GM20000 (cell line): Measurements from ENCODE around the gene WDFY2.
"Not testable (repeated sequence)": the region's sequence is repeated elsewhere in the genome, so short reads cannot be mapped to it uniquely, and the experiment has no call there.

Source experiments
- DNase-seq: peaks from one replicate; pipeline ENCODE4 v3.0.0; 2012; ENCODE audit warnings: low spot score
- TF ChIP-seq, protein P1 (sequence below): IDR thresholded peaks from 2 replicates; pipeline ENCODE4 v1.5.1; 2012; ENCODE audit warnings: mild to moderate bottlenecking, control low read depth; ENCODE audit errors: extremely low read depth, missing control alignments

WDFY2 gene

DNA sequence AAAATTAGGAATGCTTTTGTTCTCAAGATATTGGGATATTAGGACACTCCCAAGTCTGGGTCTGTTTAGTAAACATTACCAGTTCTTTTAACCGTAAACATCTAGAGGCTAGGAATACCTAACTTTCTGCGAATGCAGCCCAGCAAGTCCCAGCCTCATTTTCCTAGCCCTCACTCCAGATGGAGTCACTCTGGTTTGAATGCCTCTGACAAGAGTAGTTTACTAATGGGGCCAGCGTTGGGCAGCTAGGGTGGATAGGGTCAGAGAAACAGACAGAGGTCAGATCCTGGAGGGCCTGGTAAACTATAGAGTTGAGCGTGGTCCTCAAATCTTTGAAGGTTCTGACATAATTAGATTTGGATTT lies 53.6 kb downstream of the WDFY2 start:
- DNase-seq: no peak
- TF ChIP-seq, protein P1, sequence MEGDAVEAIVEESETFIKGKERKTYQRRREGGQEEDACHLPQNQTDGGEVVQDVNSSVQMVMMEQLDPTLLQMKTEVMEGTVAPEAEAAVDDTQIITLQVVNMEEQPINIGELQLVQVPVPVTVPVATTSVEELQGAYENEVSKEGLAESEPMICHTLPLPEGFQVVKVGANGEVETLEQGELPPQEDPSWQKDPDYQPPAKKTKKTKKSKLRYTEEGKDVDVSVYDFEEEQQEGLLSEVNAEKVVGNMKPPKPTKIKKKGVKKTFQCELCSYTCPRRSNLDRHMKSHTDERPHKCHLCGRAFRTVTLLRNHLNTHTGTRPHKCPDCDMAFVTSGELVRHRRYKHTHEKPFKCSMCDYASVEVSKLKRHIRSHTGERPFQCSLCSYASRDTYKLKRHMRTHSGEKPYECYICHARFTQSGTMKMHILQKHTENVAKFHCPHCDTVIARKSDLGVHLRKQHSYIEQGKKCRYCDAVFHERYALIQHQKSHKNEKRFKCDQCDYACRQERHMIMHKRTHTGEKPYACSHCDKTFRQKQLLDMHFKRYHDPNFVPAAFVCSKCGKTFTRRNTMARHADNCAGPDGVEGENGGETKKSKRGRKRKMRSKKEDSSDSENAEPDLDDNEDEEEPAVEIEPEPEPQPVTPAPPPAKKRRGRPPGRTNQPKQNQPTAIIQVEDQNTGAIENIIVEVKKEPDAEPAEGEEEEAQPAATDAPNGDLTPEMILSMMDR: no peak

DNA sequence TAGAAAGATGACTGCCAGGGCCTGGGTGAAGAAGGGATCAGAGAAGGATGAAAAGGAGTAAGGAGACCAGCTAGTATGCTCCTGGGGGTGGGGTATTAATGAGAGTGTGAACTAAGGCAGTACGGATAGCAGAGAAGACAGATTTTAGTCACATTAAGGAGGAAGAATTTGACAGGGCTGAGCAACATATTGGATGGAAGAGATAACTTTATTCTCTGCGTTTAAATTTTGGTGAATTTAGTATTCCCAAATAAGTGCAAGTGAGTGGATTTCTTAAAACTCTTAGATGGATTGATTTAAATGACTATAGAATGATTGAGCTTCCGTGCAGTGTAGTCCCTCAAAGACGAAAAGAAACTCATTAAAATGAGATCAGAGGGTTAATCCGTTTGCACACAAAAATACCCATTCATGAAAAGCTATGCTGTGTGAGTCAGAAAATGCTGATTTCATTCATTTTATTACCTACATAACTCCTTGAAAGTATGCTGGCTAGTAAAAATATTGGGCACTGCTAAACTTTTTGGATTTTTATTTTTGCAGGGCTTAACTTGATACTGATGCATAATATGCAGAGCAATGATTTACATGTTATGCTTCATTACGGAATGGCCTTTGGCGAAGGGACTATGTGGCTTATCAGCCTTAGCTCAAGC lies 54.1 kb downstream of the WDFY2 start:
- TF ChIP-seq, protein P1: no peak
- no peak for DNase-seq

DNA sequence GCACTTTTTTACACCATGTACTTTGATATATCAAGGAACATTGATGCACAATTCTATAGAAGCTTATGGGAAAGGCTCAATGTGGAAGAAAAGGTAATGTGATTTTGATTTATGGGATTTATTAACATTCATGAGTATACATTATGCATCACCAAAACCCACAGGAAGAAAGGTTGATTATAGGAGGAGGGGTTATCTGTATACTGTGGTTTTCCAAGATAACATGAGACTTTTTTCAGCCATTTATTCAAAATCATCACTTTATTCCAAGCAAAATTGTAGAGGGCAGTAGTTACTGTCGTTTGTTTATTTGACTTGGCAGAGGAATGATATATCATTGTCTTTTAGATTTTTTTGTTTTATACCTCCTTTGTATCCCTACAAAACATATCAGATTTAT lies 54.9 kb downstream of the WDFY2 start:
- DNase-seq: no peak
- TF ChIP-seq, protein P1: no peak

DNA sequence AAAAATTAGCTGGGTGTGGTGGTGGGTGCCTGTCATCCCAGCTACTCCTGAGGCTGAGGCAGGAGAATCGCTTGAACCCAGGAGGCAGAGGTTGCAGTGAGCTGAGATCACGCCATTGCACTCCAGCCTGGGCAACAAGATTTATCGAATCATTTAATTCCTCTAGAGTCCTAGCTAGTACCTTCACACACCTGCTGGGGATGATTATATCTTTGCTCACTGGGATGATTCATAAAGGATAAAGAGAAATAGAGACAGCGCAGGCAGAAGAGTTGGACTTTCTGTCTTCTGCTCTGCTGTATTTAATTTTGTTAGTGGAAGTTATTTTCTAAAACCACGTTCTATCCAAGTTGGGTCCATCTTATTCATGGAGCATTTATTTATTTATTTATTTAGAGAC lies 56.4 kb downstream of the WDFY2 start:
- DNase-seq: not testable (repeated sequence)

DNA sequence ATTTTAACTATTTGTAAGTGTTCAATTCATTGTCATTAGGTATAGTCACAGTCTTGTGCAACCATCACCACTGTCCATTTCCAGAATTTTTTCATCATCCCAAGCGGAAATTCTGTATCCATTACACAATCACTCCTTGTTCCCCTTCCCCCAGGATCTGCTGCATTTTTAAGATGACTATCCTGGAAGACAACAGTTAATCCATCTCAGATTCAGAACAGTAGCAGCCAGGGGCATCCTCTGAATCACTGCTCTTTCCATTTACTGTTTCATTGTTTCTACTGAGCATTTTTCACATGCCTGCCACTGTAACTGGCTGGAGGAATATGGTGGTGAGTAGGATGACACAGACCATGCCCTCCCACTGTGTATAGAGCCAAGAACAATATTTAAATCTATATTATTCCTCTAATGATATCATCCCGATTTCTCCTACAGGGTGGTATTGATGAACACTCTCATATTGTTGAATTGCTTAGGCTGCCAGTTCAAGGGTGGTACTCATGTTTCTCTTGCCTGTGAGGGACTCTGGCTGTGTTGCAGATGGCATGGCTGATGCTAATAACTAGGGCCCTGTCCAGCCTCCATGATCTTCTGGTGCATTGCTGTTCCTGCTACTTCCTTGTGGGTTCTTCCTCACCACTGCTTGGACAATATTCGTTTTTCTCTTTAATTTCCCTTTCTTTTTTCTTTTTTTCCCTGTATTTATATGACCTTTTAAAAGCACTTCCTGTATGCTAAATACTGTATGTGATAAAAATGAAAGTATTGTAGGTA lies 59.0 kb downstream of the WDFY2 start:
- TF ChIP-seq, protein P1: no peak
- no peak for DNase-seq

DNA sequence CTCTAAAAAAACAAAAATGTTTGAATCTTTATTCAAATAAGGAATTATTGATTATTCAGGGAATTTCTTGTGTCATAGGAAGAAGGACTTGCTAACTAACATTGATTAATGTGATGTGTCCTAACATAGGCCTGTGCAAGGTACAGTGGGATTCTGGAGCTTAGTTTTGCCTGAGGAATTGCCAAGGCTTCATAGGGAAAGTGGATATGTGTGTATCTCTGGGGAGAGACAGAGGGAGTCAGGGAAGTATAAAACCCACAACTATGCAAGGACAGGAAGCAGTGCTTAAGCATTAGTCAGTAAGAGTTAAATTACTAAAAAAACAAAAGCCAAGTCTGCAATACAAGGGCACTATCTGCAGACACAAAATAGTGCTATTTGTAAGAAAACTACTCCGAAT lies 59.6 kb downstream of the WDFY2 start:
- no peak for DNase-seq
- TF ChIP-seq, protein P1: no peak

DNA sequence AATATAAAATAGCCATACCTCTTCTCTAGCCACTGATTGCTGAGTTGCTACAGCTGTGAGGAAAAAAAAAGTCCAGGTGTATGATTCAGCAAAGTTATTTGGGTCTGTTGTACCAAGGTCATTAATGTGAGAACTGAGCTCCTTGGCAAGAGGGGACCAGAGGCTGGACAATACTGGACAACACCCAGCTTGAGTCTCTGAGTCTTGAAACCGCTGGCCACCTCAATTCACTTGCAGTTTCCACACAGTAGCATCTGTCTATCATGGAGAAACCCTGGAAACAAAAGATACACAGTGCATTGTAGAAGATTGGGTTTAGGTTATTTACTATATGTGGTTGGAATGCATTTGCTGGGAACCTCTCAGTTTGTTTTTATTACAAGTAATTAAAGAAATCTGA lies 60.4 kb downstream of the WDFY2 start:
- TF ChIP-seq, protein P1: no peak
- DNase-seq: no peak
